ES-I3 (cell line): ENCODE data around the gene PLOD2.

Experiments used
- H3K36me3 ChIP-seq: 2 replicates; pipeline ENCODE4 v1.6.1; 2013; ENCODE audit warnings: mild to moderate bottlenecking, low read length, control low read depth, moderate library complexity; ENCODE audit not compliant: insufficient read depth
- H3K4me1 ChIP-seq: 2 replicates; pipeline ENCODE4 v1.6.1; 2013; ENCODE audit warnings: mild to moderate bottlenecking, control low read depth, low read length; ENCODE audit not compliant: insufficient read depth
- H3K9ac ChIP-seq: 2 replicates; pipeline ENCODE4 v1.6.1; 2013; ENCODE audit warnings: low read depth, mild to moderate bottlenecking, low read length, moderate library complexity
- H3K9me3 ChIP-seq: 2 replicates; pipeline ENCODE4 v1.6.1; 2013; ENCODE audit warnings: mild to moderate bottlenecking, low read length, moderate library complexity; ENCODE audit not compliant: control insufficient read depth, insufficient read depth

The PLOD2 gene

GRCh38 chr3:146160964-146161662 is at the start of gene PLOD2:
Gene PLOD2 (minus strand): TSS chr3:146161184. CDS start chr3:146160989, 195 bp downstream.
- Histone ChIP-seq H3K9me3 (no peaks in the 10 kb centered on the region), H3K9ac (peak within 1 kb of the TSS; percentile 73), H3K36me3 (no peaks in the 10 kb centered on the region), H3K4me1 (peaks cover 14% of the 10 kb centered on the region; the same call in 1 of the 2 replicates)

- Histone ChIP-seq H3K9me3 (no peaks in the 10 kb centered on the region), H3K4me1 (no peaks in the 10 kb centered on the region), H3K9ac (no peak overlapping the region), H3K36me3 (no peaks in the 10 kb centered on the region)
Observed at GRCh38 chr3:146209371-146209770, 48.4 kb upstream of the PLOD2 start.

- Histone ChIP-seq H3K9ac (no peak overlapping the region), H3K36me3 (no peaks in the 10 kb centered on the region), H3K4me1 (no peaks in the 10 kb centered on the region; the same call in 1 of the 2 replicates), H3K9me3 (no peaks in the 10 kb centered on the region)
Observed at GRCh38 chr3:146203776-146204175, 42.8 kb upstream of the PLOD2 start.

GRCh38 chr3:146200461-146201220 is 39.7 kb upstream of the PLOD2 start:
- Histone ChIP-seq H3K4me1 (no peaks in the 10 kb centered on the region; the same call in 1 of the 2 replicates), H3K36me3 (no peaks in the 10 kb centered on the region), H3K9me3 (no peaks in the 10 kb centered on the region), H3K9ac (no peak overlapping the region)

GRCh38 chr3:146199762-146200161 is 38.8 kb upstream of the PLOD2 start:
- Histone ChIP-seq H3K36me3 (no peaks in the 10 kb centered on the region), H3K9ac (no peak overlapping the region), H3K4me1 (no peaks in the 10 kb centered on the region; the same call in 1 of the 2 replicates), H3K9me3 (no peaks in the 10 kb centered on the region)

- no peaks in the 10 kb centered on the region for H3K36me3 ChIP-seq
- no peaks in the 10 kb centered on the region for H3K4me1 ChIP-seq
- H3K9me3 ChIP-seq: no peaks in the 10 kb centered on the region
Observed at GRCh38 chr3:146196789-146197188, 35.8 kb upstream of the PLOD2 start.

GRCh38 chr3:146195605-146196004 is 34.6 kb upstream of the PLOD2 start:
- Histone ChIP-seq H3K9ac (no peak overlapping the region), H3K36me3 (no peaks in the 10 kb centered on the region), H3K9me3 (no peaks in the 10 kb centered on the region), H3K4me1 (no peaks in the 10 kb centered on the region)

More at GRCh38 chr3:146196789-146197188, 35.8 kb upstream of the PLOD2 start:
- H3K9ac ChIP-seq: no peak overlapping the region

GRCh38 chr3:146195030-146195429 is 34.0 kb upstream of the PLOD2 start:
- Histone ChIP-seq H3K4me1 (no peaks in the 10 kb centered on the region), H3K36me3 (no peaks in the 10 kb centered on the region), H3K9me3 (no peaks in the 10 kb centered on the region), H3K9ac (no peak overlapping the region)

GRCh38 chr3:146191051-146191450 is 30.1 kb upstream of the PLOD2 start:
- H3K4me1 ChIP-seq: no peaks in the 10 kb centered on the region
- H3K36me3 ChIP-seq: no peaks in the 10 kb centered on the region
- no peaks in the 10 kb centered on the region for H3K9me3 ChIP-seq
- H3K9ac ChIP-seq: no peak overlapping the region

GRCh38 chr3:146189519-146190173 is 28.7 kb upstream of the PLOD2 start:
- no peaks in the 10 kb centered on the region for H3K9me3 ChIP-seq
- no peak overlapping the region for H3K9ac ChIP-seq
- H3K36me3 ChIP-seq: no peaks in the 10 kb centered on the region
- H3K4me1 ChIP-seq: no peaks in the 10 kb centered on the region

- H3K4me1 ChIP-seq: no peaks in the 10 kb centered on the region
- H3K9ac ChIP-seq: no peak overlapping the region
- H3K9me3 ChIP-seq: no peaks in the 10 kb centered on the region
- no peaks in the 10 kb centered on the region for H3K36me3 ChIP-seq
Observed at GRCh38 chr3:146187334-146187950, 26.5 kb upstream of the PLOD2 start.

GRCh38 chr3:146184241-146185015 is 23.4 kb upstream of the PLOD2 start:
- H3K36me3 ChIP-seq: no peaks in the 10 kb centered on the region
- no peaks in the 10 kb centered on the region for H3K4me1 ChIP-seq
- H3K9ac ChIP-seq: no peak overlapping the region
- H3K9me3 ChIP-seq: no peaks in the 10 kb centered on the region

- H3K9me3 ChIP-seq: no peaks in the 10 kb centered on the region
- H3K9ac ChIP-seq: no peak overlapping the region
- H3K36me3 ChIP-seq: no peaks in the 10 kb centered on the region
- no peaks in the 10 kb centered on the region for H3K4me1 ChIP-seq
Observed at GRCh38 chr3:146181216-146181615, 20.2 kb upstream of the PLOD2 start.

GRCh38 chr3:146180376-146180775 is 19.4 kb upstream of the PLOD2 start:
- no peaks in the 10 kb centered on the region for H3K9me3 ChIP-seq
- H3K36me3 ChIP-seq: no peaks in the 10 kb centered on the region
- no peak overlapping the region for H3K9ac ChIP-seq
- no peaks in the 10 kb centered on the region for H3K4me1 ChIP-seq
